Stimulated activated CD8-positive, alpha-beta memory T cell treated with anti-CD3 and anti-CD28 coated beads, Interleukin-7, amount 100 ng/mL, for 1 hour (primary cell): ENCODE results near the gene TOMM40L.
"Not testable (repeated sequence)": the region's sequence is repeated elsewhere in the genome, so short reads cannot be mapped to it uniquely, and the experiment has no call there.

Experiments
- DNase-seq, 2 donors: peaks; one replicate each; pipeline ENCODE4 v3.0.0-alpha.2; 2020; ENCODE audit warnings: low read depth in 2 of 2

Gene TOMM40L

GRCh38 chr1:161220002-161220401, 5.9 kb upstream of the TOMM40L start:
- no peak for DNase-seq

GRCh38 chr1:161222175-161223019, 3.5 kb upstream of the TOMM40L start:
- no peak for DNase-seq

- DNase-seq, result no peak
Measured at GRCh38 chr1:161223805-161224694, 1.8 kb upstream of the TOMM40L start.

GRCh38 chr1:161224695-161225087, 1.2 kb upstream of the TOMM40L start:
- not testable (repeated sequence) for DNase-seq

GRCh38 chr1:161225178-161225533, 704 bp upstream of the TOMM40L start:
- no peak for DNase-seq

- DNase-seq, result no peak
Measured at GRCh38 chr1:161226320-161226711, 456 bp downstream of the TOMM40L start.

- DNase-seq, result no peak
Measured at GRCh38 chr1:161226759-161227158, 899 bp downstream of the TOMM40L start.

- DNase-seq, result peak; percentile 70 to 91
Measured at GRCh38 chr1:161227196-161227871, 1.5 kb downstream of the TOMM40L start.

- no peak for DNase-seq
Measured at GRCh38 chr1:161228032-161228431, 2.2 kb downstream of the TOMM40L start.

GRCh38 chr1:161229896-161230295, 4.0 kb downstream of the TOMM40L start:
- no peak for DNase-seq

GRCh38 chr1:161230762-161231161, 4.9 kb downstream of the TOMM40L start:
- DNase-seq, result no peak

- DNase-seq, result no peak
Measured at GRCh38 chr1:161233102-161233501, 7.2 kb downstream of the TOMM40L start.

- no peak for DNase-seq
Measured at GRCh38 chr1:161235957-161236775, 10.3 kb downstream of the TOMM40L start.

- DNase-seq, result no peak
Measured at GRCh38 chr1:161238039-161238473, 12.2 kb downstream of the TOMM40L start, which contains the start of gene NR1I3. Gene NR1I3, minus strand, starts transcription at chr1:161238203. Its CDS starts 1,638 bp downstream, at chr1:161236565.

GRCh38 chr1:161241682-161242081, 15.8 kb downstream of the TOMM40L start:
- no peak for DNase-seq

GRCh38 chr1:161242313-161242712, 16.5 kb downstream of the TOMM40L start:
- no peak for DNase-seq

GRCh38 chr1:161244888-161245287, 19.0 kb downstream of the TOMM40L start:
- no peak for DNase-seq

- DNase-seq, result not testable (repeated sequence)
Measured at GRCh38 chr1:161250100-161250499, 24.2 kb downstream of the TOMM40L start.

- no peak for DNase-seq
Measured at GRCh38 chr1:161250829-161251228, 25.0 kb downstream of the TOMM40L start.

- no peak for DNase-seq
Measured at GRCh38 chr1:161251579-161251978, 25.7 kb downstream of the TOMM40L start.

- DNase-seq, result not testable (repeated sequence)
Measured at GRCh38 chr1:161255302-161255701, 29.4 kb downstream of the TOMM40L start.
